Common myeloid progenitor, CD34-positive (primary cell): ENCODE results near the gene KLF5. TPM values are rescaled to one million over a fixed set of nuclear protein-coding genes. Genes with fewer than 3 reads are reported as not detected.

ENCODE experiments used
- CTCF ChIA-PET: fragments of 350-600 bp; sonication (Branson Sonifier 250); formaldehyde crosslinking; loops from one replicate; lab custom pipeline; 2021; ENCODE audit warnings: antibody characterized with exemption; lab: Charles Lee
- POLR2A ChIA-PET: fragments of 350-600 bp; sonication (Branson Sonifier 250); formaldehyde crosslinking; loops from one replicate; lab custom pipeline; 2021; ENCODE audit warnings: antibody characterized with exemption; lab: Charles Lee
- DNase-seq, 3 donors: peaks; one replicate each; pipeline versions ENCODE4 v3.0.0 to v3.0.0-alpha.2; 2013
- H3K27ac ChIP-seq, 2 experiments: 1 replicate in 1 of 2; 2 replicates in 1 of 2; pipeline ENCODE4 v1.7.0; 2013; ENCODE audit warnings: inconsistent platforms in 2 of 2, low read length in 2 of 2, mild to moderate bottlenecking in 2 of 2, low read depth in 1 of 2, moderate library complexity in 1 of 2; ENCODE audit not compliant: severe bottlenecking in 2 of 2, insufficient read depth in 1 of 2, poor library complexity in 1 of 2
- H3K27me3 ChIP-seq, 5 experiments: replicated peaks in 2 of 5; 1 replicate in 3 of 5; 2 replicates in 2 of 5; pipeline versions ENCODE4 v1.6.1 to v1.7.0; 2013; ENCODE audit warnings: low read length in 4 of 5, mild to moderate bottlenecking in 2 of 5, moderate library complexity in 2 of 5, inconsistent platforms in 1 of 5; ENCODE audit not compliant: insufficient read depth in 5 of 5, control insufficient read depth in 4 of 5
- H3K36me3 ChIP-seq, 4 experiments: 1 replicate in 2 of 4; 2 replicates in 2 of 4; pipeline versions ENCODE4 v1.6.1 to v1.7.0; 2013; ENCODE audit warnings: low read length in 3 of 4, control low read depth in 1 of 4, mild to moderate bottlenecking in 1 of 4; ENCODE audit not compliant: control insufficient read depth in 4 of 4, insufficient read depth in 4 of 4
- H3K4me1 ChIP-seq, 4 experiments: 1 replicate in 3 of 4; 2 replicates in 1 of 4; pipeline versions ENCODE4 v1.6.1 to v1.7.1; 2013; ENCODE audit warnings: low read length in 3 of 4, mild to moderate bottlenecking in 3 of 4, control low read depth in 1 of 4, inconsistent platforms in 1 of 4, moderate library complexity in 1 of 4; ENCODE audit not compliant: control insufficient read depth in 4 of 4, insufficient read depth in 4 of 4; ENCODE audit errors: control extremely low read depth in 1 of 4
- H3K4me3 ChIP-seq, 7 experiments: 1 replicate in 4 of 7; 2 replicates in 3 of 7; pipeline versions ENCODE4 v1.5.1 to v1.7.0; 2013; ENCODE audit warnings: mild to moderate bottlenecking in 7 of 7, low read length in 6 of 7, moderate library complexity in 6 of 7, inconsistent platforms in 2 of 7, low read depth in 2 of 7, control low read depth in 1 of 7; ENCODE audit not compliant: insufficient read depth in 4 of 7, control insufficient read depth in 1 of 7; ENCODE audit errors: extremely low read depth in 1 of 7
- H3K9me3 ChIP-seq, 5 experiments: 1 replicate in 4 of 5; 2 replicates in 1 of 5; pipeline versions ENCODE4 v1.6.1 to v1.7.1; 2013; ENCODE audit warnings: low read length in 4 of 5, mild to moderate bottlenecking in 2 of 5, inconsistent platforms in 1 of 5, low read depth in 1 of 5, moderate library complexity in 1 of 5; ENCODE audit not compliant: control insufficient read depth in 4 of 5, insufficient read depth in 2 of 5; ENCODE audit errors: control extremely low read depth in 1 of 5
- WGBS: methylation state at CpG from one replicate; pipeline ENCODE4 v1.1.5; 2013; ENCODE audit not compliant: insufficient coverage; 5-methylcytosine and 5-hydroxymethylcytosine counted together
- polyA plus RNA-seq: library from polyadenylated mRNA; unstranded; fragments of 120-200 nt; gene quantifications from one replicate; pipeline ENCODE4 v1.2.1, GENCODE V29; 2013

The KLF5 gene
- 11.6 TPM for polyA plus RNA-seq

DNA sequence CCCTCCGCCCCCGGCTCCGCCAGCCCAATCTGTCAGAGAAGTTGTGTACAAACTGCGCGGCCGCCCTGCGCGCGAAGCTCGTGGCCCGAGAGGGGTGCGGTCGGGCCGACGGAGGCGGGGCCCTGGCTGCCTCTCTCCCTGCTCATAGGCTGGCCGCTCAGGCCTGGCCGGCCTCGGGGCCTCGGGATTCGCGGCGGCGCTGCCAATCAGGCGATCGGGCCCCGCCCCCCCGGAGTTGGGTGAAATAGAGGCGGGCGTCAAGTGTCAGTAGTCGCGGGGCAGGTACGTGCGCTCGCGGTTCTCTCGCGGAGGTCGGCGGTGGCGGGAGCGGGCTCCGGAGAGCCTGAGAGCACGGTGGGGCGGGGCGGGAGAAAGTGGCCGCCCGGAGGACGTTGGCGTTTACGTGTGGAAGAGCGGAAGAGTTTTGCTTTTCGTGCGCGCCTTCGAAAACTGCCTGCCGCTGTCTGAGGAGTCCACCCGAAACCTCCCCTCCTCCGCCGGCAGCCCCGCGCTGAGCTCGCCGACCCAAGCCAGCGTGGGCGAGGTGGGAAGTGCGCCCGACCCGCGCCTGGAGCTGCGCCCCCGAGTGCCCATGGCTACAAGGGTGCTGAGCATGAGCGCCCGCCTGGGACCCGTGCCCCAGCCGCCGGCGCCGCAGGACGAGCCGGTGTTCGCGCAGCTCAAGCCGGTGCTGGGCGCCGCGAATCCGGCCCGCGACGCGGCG lies at the start of gene KLF5:
Gene KLF5 (plus strand): TSS at position 270 of the 724 bp plus-strand sequence. CDS start 323 bp downstream, at position 593.
- under 1% methylated on average over 89 of the region's 93 CpGs for WGBS
- peaks cover 0 to 3% (median 2%) of the 10 kb centered on the region in 5 experiments for H3K27me3 ChIP-seq
- ChIA-PET POLR2A (interaction anchor here (1.1 to 2.9 kb wide), 2 partner anchors 12 to 18 kb away, joined by 3 to 12 read pairs; no protein-coding TSS in a partner anchor), CTCF (interaction anchor here (0.6 to 3.4 kb wide), 6 partner anchors 9 to 645 kb away, joined by 3 to 16 read pairs (median 3); no protein-coding TSS in a partner anchor)
- H3K4me1 ChIP-seq = peaks cover 2 to 29% (median 13%) of the 10 kb centered on the region in 4 experiments
- no peaks in the 10 kb centered on the region for H3K9me3 ChIP-seq
- peak; percentile 91 to 96 (median 95) for DNase-seq
- H3K27ac ChIP-seq = no peak within 1 kb of the TSS
- peak within 1 kb of the TSS; percentile 57 to 89 (median 82) for H3K4me3 ChIP-seq
- H3K36me3 ChIP-seq = peaks cover 0 to 5% (median 0%) of the 10 kb centered on the region in 4 experiments

DNA sequence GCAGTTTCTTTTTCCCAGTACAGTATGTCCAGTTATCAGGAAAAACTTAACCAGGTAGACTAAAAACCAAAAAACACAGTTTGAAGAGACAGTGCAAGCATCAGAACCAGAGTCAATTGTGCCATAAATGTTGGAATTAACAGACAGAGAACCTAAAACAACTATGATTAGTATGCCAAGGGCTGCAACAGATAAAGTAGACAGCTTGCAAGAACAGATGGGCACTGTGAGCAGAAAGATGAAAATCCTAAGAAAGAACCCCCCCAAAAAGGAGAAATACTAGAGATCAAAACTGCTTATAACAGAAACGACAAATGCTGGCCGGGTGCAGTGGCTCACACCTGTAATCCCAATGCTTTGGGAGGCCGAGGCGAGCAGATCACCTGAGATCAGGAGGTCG lies 47.1 kb upstream of the KLF5 start:
- peaks cover 5 to 10% (median 6%) of the 10 kb centered on the region in 4 experiments for H3K36me3 ChIP-seq
- no peaks in the 10 kb centered on the region for H3K27me3 ChIP-seq
- DNase-seq = no peak
- ChIA-PET POLR2A (no interaction called here), CTCF (no interaction called here)
- H3K27ac ChIP-seq = no peak overlapping the region
- H3K4me3 ChIP-seq = no peak overlapping the region
- H3K4me1 ChIP-seq = no peaks in the 10 kb centered on the region
- no peaks in the 10 kb centered on the region for H3K9me3 ChIP-seq
- no CpG with 5 or more reads among the region's 5 CpGs for WGBS

DNA sequence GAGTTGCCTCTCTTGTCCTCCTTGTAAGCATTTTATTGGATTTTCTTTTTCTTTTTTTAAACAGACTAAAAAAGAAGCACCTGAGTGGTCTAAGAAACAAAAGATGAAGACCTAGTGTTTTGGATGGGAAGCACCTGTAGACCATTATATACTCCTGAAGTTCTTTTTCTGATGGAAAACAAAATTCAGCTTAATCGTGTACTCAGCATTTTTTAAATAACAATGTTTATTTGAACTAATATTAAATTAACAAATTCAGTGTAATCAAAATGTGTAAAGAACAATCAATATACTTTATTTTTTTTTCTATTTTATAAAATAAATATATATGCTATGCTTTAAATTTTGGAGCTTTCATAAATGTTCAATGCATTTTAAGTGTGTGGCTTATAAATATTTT lies 43.0 kb upstream of the KLF5 start:
- Histone ChIP-seq H3K36me3 (peaks cover 0 to 5% (median 2%) of the 10 kb centered on the region in 4 experiments), H3K27me3 (no peaks in the 10 kb centered on the region), H3K4me3 (no peak overlapping the region), H3K27ac (no peak overlapping the region), H3K9me3 (no peaks in the 10 kb centered on the region), H3K4me1 (no peaks in the 10 kb centered on the region)
- no peak for DNase-seq
- CTCF ChIA-PET = no interaction called here
- WGBS = no CpG with 5 or more reads among the region's 1 CpG
- POLR2A ChIA-PET = no interaction called here

DNA sequence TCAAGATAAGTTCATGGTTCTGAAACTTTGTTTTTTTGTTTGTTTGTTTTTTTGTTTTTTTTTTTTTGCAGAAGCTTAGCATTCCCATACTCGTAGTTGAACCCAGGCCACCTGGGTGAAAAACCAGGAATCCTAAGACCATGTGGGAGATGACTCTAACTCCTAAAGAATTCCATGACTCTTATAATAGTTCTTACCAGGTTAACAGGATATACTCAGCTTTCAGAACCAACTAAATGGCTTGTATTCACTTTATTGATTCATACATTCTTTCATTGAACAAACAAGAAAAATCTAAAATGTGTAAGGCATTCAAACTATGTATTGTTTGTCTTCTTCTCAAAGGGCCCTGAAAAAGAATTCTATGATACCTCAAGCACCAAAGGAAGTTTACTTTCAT lies 40.5 kb upstream of the KLF5 start:
- WGBS = no CpG with 5 or more reads among the region's 1 CpG
- ChIA-PET POLR2A (no interaction called here), CTCF (no interaction called here)
- Histone ChIP-seq H3K27me3 (no peaks in the 10 kb centered on the region), H3K36me3 (peaks cover 0 to 5% (median 2%) of the 10 kb centered on the region in 4 experiments), H3K4me1 (no peaks in the 10 kb centered on the region), H3K9me3 (no peaks in the 10 kb centered on the region), H3K4me3 (no peak overlapping the region), H3K27ac (no peak overlapping the region)
- no peak for DNase-seq

DNA sequence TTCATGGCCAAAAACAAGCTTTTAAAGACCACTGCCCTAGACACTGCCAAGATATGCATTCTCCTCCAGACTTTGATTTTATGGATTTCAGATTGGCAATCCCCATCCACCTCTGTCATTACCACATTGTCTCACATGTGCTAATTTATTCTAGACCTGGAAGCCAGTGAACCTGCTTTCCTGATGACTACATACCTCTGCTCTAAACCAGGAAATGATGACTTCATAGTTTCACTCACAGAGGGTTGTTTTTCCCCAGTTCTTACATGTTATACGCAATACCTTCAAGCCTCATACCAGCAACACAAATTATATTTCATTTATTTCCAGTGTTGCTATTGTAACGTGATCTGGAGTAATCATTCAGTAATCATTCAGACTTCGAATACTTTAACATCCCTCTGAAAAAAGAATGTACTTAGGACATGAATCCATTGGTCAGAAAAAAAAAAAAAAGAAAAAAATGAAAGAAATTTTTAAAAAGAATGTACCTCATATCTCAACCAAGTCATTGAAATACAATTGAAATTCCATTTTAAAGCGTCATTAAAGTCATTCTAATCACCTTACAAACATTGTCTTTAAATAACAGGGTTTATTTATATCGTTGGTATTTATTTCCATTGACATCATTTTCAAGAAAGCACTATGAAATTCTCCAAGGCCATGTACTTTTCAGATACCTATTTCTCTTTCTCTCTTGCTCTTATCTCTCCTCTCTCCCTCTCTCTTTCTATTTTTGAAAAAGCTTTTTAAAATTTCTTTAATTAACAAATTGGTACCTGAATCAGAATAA lies 33.4 kb upstream of the KLF5 start:
- ChIA-PET CTCF (interaction anchor here (0.9 to 1.3 kb wide), 2 partner anchors 10 to 14 kb away, joined by 3 read pairs; no protein-coding TSS in a partner anchor), POLR2A (no interaction called here)
- no peak overlapping the region for H3K27ac ChIP-seq
- no peak for DNase-seq
- H3K27me3 ChIP-seq = no peaks in the 10 kb centered on the region
- H3K4me3 ChIP-seq = no peak overlapping the region
- 100% methylated on average over 3 of the region's 5 CpGs for WGBS
- H3K4me1 ChIP-seq = no peaks in the 10 kb centered on the region
- H3K36me3 ChIP-seq = no peaks in the 10 kb centered on the region
- no peaks in the 10 kb centered on the region for H3K9me3 ChIP-seq

DNA sequence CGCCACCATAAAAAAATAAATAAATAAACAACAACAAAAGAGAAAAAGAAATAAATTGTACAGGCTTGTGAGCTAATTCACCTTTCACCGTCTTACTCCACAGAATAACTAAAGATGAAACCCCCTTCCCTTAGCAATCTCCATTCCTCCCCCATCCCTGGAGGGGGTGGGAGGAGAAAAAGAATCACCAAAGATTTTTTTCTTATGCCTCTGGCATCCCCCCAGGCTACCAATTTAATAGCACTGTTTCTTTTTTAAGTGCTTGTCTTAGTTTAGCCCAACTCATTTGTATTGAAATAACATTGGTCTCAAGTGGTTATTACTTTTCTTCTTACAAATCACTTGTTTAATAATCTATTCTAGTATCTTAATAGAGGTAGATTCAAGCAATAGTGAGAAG lies 23.9 kb upstream of the KLF5 start:
- H3K9me3 ChIP-seq = no peaks in the 10 kb centered on the region
- ChIA-PET POLR2A (no interaction called here), CTCF (interaction anchor here (1.1 kb wide), 1 partner anchor 10 kb away, joined by 3 read pairs; no protein-coding TSS in a partner anchor)
- no peaks in the 10 kb centered on the region for H3K36me3 ChIP-seq
- no peak for DNase-seq
- peaks cover 0 to 3% (median 0%) of the 10 kb centered on the region in 4 experiments for H3K4me1 ChIP-seq
- H3K27me3 ChIP-seq = no peaks in the 10 kb centered on the region
- WGBS = no CpG with 5 or more reads among the region's 2 CpGs
- no peak overlapping the region for H3K27ac ChIP-seq
- no peak overlapping the region for H3K4me3 ChIP-seq
